ENCODE measurements around the gene ADAM12. TPM values are rescaled to one million over a fixed set of nuclear protein-coding genes. Genes with fewer than 3 reads are reported as not detected.

ADAM12 gene
- polyA plus RNA-seq, 1 donor from 2014 or later, result 0.09 TPM

DNA sequence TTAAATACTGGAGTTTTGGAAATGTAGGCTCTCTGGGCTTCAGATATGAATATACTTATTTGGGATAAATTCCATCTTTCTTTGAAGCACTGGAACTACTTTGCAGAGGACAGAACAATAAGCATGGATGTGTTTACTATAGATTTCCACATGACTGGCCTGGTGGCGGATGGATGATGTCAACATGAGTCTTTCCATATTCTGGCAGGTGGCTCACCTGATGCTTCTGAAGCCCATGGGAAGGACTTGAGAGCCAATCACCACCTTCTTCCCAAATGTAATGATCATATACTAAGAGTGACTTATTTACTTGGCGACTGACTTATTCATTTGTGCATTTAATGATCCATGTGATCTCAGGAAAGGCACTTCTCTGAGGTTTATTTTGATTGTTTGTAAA lies 381.4 kb downstream of the ADAM12 start:
- Histone ChIP-seq H3K9me3 (ENCODE audit: low read length) (no peaks in the 10 kb centered on the region), H3K27me3 (ENCODE audit: insufficient read depth, low read depth, low read length) (no peaks in the 10 kb centered on the region), H3K9me2 (ENCODE audit: insufficient read depth, low read length) (no peaks in the 10 kb centered on the region), H3K79me2 (replicated peaks; ENCODE audit: insufficient read depth, low read length) (no peaks in the 10 kb centered on the region), H2AFZ (ENCODE audit: low read depth, low read length) (no peak overlapping the region), H3K9ac (ENCODE audit: low read length) (no peak overlapping the region), H4K20me1 (ENCODE audit: insufficient read depth) (no peaks in the 10 kb centered on the region), H3F3A (ENCODE audit: insufficient read depth, low read length, poor library complexity, severe bottlenecking) (no peaks in the 10 kb centered on the region), H3K27ac (ENCODE audit: low read length) (no peak overlapping the region), H3K36me3 (ENCODE audit: insufficient read depth, low read length) (no peaks in the 10 kb centered on the region), H3K4me2 (ENCODE audit: low read length) (no peak overlapping the region), H3K4me3 (ENCODE audit: low read length) (no peak overlapping the region)
- TF ChIP-seq, protein P1, sequence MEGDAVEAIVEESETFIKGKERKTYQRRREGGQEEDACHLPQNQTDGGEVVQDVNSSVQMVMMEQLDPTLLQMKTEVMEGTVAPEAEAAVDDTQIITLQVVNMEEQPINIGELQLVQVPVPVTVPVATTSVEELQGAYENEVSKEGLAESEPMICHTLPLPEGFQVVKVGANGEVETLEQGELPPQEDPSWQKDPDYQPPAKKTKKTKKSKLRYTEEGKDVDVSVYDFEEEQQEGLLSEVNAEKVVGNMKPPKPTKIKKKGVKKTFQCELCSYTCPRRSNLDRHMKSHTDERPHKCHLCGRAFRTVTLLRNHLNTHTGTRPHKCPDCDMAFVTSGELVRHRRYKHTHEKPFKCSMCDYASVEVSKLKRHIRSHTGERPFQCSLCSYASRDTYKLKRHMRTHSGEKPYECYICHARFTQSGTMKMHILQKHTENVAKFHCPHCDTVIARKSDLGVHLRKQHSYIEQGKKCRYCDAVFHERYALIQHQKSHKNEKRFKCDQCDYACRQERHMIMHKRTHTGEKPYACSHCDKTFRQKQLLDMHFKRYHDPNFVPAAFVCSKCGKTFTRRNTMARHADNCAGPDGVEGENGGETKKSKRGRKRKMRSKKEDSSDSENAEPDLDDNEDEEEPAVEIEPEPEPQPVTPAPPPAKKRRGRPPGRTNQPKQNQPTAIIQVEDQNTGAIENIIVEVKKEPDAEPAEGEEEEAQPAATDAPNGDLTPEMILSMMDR (IDR thresholded peaks at IDR 0.05; ENCODE audit: poor library complexity, severe bottlenecking), result no peak
- no peak for TF ChIP-seq TAF1 (IDR thresholded peaks at IDR 0.05; ENCODE audit: low read depth)
- TF ChIP-seq RAD21 (conservative IDR thresholded peaks at IDR 0.05), result no peak
- TF ChIP-seq, protein P2, sequence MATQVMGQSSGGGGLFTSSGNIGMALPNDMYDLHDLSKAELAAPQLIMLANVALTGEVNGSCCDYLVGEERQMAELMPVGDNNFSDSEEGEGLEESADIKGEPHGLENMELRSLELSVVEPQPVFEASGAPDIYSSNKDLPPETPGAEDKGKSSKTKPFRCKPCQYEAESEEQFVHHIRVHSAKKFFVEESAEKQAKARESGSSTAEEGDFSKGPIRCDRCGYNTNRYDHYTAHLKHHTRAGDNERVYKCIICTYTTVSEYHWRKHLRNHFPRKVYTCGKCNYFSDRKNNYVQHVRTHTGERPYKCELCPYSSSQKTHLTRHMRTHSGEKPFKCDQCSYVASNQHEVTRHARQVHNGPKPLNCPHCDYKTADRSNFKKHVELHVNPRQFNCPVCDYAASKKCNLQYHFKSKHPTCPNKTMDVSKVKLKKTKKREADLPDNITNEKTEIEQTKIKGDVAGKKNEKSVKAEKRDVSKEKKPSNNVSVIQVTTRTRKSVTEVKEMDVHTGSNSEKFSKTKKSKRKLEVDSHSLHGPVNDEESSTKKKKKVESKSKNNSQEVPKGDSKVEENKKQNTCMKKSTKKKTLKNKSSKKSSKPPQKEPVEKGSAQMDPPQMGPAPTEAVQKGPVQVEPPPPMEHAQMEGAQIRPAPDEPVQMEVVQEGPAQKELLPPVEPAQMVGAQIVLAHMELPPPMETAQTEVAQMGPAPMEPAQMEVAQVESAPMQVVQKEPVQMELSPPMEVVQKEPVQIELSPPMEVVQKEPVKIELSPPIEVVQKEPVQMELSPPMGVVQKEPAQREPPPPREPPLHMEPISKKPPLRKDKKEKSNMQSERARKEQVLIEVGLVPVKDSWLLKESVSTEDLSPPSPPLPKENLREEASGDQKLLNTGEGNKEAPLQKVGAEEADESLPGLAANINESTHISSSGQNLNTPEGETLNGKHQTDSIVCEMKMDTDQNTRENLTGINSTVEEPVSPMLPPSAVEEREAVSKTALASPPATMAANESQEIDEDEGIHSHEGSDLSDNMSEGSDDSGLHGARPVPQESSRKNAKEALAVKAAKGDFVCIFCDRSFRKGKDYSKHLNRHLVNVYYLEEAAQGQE (IDR thresholded peaks at IDR 0.05; ENCODE audit: borderline replicate concordance), result no peak

DNA sequence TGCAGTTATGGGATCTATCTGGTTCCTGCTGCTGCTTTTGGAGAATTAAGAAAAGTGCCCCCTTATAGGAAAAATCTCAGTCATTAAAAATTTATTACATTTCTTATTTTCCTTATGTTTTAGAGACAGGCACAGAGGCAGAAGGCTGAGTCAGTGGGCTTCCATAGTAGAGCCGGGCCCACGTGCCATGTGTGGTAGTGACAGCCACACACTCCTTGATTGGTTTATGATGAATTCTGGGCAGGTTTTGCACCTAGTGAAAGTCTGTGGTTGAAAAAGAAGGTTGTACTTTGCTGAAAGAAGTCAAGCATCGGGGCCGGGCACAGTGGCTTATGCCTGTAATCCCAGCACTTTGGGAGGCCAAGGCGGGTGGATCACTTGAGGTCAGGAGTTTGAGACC lies 382.0 kb downstream of the ADAM12 start:
- no peaks in the 10 kb centered on the region for H3K27me3 ChIP-seq (ENCODE audit: insufficient read depth, low read depth, low read length)
- no peak overlapping the region for H2AFZ ChIP-seq (ENCODE audit: low read depth, low read length)
- H3K79me2 ChIP-seq (replicated peaks; ENCODE audit: insufficient read depth, low read length), result no peaks in the 10 kb centered on the region
- no peak overlapping the region for H3K9ac ChIP-seq (ENCODE audit: low read length)
- no peaks in the 10 kb centered on the region for H4K20me1 ChIP-seq (ENCODE audit: insufficient read depth)
- TF ChIP-seq, protein P1 (IDR thresholded peaks at IDR 0.05; ENCODE audit: poor library complexity, severe bottlenecking), result no peak
- TF ChIP-seq SMC3 (conservative IDR thresholded peaks at IDR 0.05; ENCODE audit: poor library complexity), result no peak
- TF ChIP-seq RAD21 (conservative IDR thresholded peaks at IDR 0.05), result no peak
- H3K4me3 ChIP-seq (ENCODE audit: low read length), result no peak overlapping the region
- no peak overlapping the region for H3K4me2 ChIP-seq (ENCODE audit: low read length)
- no peaks in the 10 kb centered on the region for H3K36me3 ChIP-seq (ENCODE audit: insufficient read depth, low read length)
- no peaks in the 10 kb centered on the region for H3F3A ChIP-seq (ENCODE audit: insufficient read depth, low read length, poor library complexity, severe bottlenecking)
- no peaks in the 10 kb centered on the region for H3K9me3 ChIP-seq (ENCODE audit: low read length)
- no peak overlapping the region for H3K27ac ChIP-seq (ENCODE audit: low read length)
- H3K9me2 ChIP-seq (ENCODE audit: insufficient read depth, low read length), result no peaks in the 10 kb centered on the region

DNA sequence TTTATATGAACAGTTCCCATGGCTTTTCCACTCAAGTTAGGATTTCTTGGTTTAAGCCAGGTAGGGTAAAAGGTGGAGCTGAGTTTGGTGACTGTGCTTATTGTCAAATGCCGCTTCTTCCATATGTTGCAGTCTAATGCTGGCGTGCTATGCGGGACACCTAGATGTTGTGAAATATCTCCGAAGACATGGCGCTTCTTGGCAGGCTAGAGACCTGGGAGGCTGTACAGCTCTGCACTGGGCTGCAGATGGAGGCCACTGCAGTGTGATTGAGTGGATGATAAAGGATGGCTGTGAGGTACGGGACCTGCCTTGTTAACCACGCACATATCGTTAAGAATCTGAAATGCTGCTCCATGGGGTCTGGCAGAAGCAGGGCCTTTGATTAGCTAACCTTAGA lies 383.5 kb downstream of the ADAM12 start:
- Histone ChIP-seq H3K27me3 (ENCODE audit: insufficient read depth, low read depth, low read length) (no peaks in the 10 kb centered on the region), H4K20me1 (ENCODE audit: insufficient read depth) (no peaks in the 10 kb centered on the region), H2AFZ (ENCODE audit: low read depth, low read length) (no peak overlapping the region), H3K27ac (ENCODE audit: low read length) (no peak overlapping the region), H3K9me3 (ENCODE audit: low read length) (no peaks in the 10 kb centered on the region), H3K4me2 (ENCODE audit: low read length) (no peak overlapping the region), H3K36me3 (ENCODE audit: insufficient read depth, low read length) (no peaks in the 10 kb centered on the region), H3K4me3 (ENCODE audit: low read length) (no peak overlapping the region), H3F3A (ENCODE audit: insufficient read depth, low read length, poor library complexity, severe bottlenecking) (no peaks in the 10 kb centered on the region), H3K9ac (ENCODE audit: low read length) (no peak overlapping the region), H3K79me2 (replicated peaks; ENCODE audit: insufficient read depth, low read length) (no peaks in the 10 kb centered on the region), H3K9me2 (ENCODE audit: insufficient read depth, low read length) (no peaks in the 10 kb centered on the region)
- TF ChIP-seq POLR2AphosphoS5 (IDR thresholded peaks at IDR 0.05) (no peak), MXI1 (conservative IDR thresholded peaks at IDR 0.05; ENCODE audit: poor library complexity, severe bottlenecking) (no peak), EZH2 (IDR thresholded peaks at IDR 0.05; ENCODE audit: borderline replicate concordance, insufficient read depth, low read length, poor library complexity, severe bottlenecking) (no peak), TAF1 (IDR thresholded peaks at IDR 0.05; ENCODE audit: low read depth) (no peak), RAD21 (conservative IDR thresholded peaks at IDR 0.05) (no peak)
- TF ChIP-seq, protein P2 (IDR thresholded peaks at IDR 0.05; ENCODE audit: borderline replicate concordance), result no peak
- TF ChIP-seq, protein P1 (IDR thresholded peaks at IDR 0.05; ENCODE audit: poor library complexity, severe bottlenecking), result no peak
